ENCODE results near the gene HS2ST1. TPM values are rescaled to one million over a fixed set of nuclear protein-coding genes. Genes with fewer than 3 reads are reported as not detected.

HS2ST1 gene
- total RNA-seq, 4 donors from 2014 or later, result 11.7 to 25.3 (median 16.9) TPM

DNA sequence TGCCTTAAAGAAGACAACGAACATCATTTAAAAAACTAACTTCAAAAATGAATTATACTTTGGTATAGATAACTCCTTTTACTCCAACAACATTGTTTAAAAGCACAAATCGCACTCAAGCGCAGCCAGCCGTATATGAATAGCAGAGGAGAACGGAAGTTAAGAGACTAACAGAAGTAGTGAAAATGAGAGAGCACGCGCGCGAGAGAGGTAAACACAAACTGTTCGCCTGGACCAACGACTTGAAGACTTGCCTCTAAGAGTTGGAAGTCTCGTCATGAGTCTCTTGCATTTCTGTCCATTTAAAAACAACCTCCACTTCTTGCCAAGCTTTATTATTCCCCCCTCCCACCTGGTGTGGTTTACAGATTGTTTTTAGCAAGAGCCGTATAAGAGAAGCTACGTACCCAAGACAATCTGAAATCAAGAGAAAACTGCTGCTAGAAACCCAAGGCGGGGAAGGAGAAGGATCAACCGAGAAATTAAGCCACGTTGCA is 988 bp upstream of the HS2ST1 start:
- ATAC-seq (ENCODE audit: low FRiP score), result no peak
- TF ChIP-seq, protein P1, sequence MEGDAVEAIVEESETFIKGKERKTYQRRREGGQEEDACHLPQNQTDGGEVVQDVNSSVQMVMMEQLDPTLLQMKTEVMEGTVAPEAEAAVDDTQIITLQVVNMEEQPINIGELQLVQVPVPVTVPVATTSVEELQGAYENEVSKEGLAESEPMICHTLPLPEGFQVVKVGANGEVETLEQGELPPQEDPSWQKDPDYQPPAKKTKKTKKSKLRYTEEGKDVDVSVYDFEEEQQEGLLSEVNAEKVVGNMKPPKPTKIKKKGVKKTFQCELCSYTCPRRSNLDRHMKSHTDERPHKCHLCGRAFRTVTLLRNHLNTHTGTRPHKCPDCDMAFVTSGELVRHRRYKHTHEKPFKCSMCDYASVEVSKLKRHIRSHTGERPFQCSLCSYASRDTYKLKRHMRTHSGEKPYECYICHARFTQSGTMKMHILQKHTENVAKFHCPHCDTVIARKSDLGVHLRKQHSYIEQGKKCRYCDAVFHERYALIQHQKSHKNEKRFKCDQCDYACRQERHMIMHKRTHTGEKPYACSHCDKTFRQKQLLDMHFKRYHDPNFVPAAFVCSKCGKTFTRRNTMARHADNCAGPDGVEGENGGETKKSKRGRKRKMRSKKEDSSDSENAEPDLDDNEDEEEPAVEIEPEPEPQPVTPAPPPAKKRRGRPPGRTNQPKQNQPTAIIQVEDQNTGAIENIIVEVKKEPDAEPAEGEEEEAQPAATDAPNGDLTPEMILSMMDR (IDR thresholded peaks at IDR 0.05), result no peak
- no peak for DNase-seq (ENCODE audit: low spot score)

DNA sequence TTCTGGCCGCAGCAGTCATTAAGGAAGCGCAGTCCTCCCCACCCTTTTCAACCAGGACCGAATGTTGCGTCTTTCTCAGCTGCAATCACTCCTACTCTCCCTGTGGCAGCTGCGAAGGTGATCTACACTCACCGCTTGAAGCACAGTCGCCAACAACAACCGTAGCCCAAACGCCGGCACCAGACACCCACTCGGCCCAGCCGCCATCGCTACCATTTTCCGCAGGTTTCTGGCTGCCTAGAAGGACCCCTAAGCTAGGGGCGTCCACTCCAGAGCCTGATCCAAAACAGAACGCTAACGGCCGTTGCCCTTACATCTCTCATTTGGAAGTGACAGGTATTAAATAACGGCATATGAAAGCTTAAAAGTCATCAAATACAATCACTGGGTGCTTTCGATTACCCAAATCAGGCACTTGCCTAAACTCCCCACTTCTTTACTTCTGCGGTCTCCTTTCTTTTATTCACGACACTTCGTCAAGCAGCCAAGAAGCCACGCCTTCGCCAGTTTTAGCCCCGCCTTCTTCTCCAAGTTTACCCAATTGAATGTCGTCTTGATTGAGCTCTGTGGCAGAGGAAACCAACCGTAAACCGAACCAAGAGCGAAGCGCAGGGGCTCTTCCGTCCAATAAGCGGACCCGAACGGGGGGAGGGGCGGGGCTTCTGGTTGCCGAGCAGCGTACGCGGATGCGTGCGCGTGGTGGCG is 387 bp upstream of the HS2ST1 start, which contains the start of gene SELENOF:
Gene SELENOF (minus strand): TSS at position 231 of the 705 bp plus-strand sequence. CDS start 15 bp downstream, at position 216.
- DNase-seq (ENCODE audit: low spot score), result peak; percentile 96
- TF ChIP-seq, protein P1 (IDR thresholded peaks at IDR 0.05), result no peak
- peak; percentile 96 for ATAC-seq (ENCODE audit: low FRiP score)

DNA sequence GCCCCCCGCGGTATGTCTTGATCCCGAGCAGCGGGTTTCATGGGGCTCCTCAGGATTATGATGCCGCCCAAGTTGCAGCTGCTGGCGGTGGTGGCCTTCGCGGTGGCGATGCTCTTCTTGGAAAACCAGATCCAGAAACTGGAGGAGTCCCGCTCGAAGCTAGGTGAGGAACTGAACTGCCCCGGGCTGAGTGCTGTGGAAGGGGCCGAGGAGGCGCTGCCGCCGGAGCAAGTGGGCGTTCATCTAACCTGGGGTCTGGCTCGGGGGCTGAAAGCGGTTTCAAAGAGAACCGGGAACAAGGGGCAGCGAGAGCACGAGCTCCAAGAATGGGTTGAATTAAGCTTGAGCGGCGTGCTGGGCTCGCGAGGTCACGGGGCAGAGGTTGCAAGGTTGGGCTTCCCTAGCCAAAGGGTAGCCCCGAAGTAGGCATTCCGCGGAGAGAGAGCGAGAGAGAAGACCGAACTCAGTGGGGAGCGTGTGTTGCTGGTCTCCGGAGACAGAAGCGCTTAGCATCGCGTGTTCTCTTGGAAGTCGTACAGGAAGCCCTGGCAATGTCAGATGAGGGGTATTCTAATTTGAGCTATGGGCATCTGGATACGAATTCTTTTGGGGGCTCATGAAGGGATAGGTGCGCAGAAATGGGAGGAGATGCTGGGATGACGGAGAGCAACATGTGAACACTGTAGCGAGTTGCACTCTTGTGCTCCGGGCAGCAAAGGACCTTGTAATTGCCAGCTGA is 732 bp downstream of the HS2ST1 start:
- TF ChIP-seq, protein P1 (IDR thresholded peaks at IDR 0.05), result no peak
- peak; percentile 24 for DNase-seq (ENCODE audit: low spot score)

DNA sequence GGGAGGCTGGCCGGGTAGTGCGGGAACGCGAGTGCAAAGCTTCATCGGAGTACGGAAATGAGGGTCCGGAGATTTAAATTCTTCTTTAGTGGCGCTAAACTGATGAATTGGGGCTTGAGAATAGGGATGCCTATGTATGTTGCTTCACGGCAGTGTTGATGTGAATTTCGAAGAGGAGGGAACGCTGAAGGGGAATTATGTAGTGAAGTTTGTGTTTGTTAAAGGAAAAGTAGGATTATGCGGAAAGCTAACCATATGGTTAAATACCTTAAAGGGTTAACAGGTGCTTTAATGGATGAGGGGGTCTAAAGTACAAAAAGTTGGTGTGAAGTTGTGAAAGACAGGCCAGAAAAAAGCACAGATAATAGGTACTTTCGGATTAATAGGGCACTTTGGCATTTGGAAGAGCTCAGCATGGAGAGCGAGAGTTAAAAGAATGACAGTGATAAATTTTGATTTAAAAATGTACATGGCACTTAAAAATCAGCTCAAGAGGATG is 1.4 kb downstream of the HS2ST1 start:
- TF ChIP-seq, protein P1 (IDR thresholded peaks at IDR 0.05), result no peak

More for the DNA sequence above, 732 bp downstream of the HS2ST1 start:
- peak; percentile 9 for ATAC-seq (ENCODE audit: low FRiP score)

DNA sequence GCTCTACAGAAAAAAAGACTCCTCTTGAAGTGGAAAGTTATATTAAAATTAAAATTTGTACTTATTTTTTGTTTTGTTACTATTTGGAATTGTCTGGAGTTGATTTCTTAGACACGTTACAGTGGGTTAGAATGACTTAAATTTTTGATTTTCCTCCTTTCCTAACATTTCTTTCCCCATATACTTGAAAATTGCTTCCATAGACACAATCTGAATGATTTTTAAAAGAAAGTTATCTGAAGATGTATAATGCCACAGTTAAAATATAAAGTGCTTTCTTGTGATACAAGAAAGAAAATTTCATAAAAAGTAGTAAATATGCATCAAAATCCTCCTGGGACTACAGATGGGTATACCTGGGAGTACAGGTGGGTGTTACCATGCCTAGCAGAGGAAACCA is 2.3 kb downstream of the HS2ST1 start:
- no peak for ATAC-seq (ENCODE audit: low FRiP score)
- TF ChIP-seq, protein P1 (IDR thresholded peaks at IDR 0.05), result no peak
- no peak for DNase-seq (ENCODE audit: low spot score)

More for the DNA sequence above, 1.4 kb downstream of the HS2ST1 start:
- no peak for ATAC-seq (ENCODE audit: low FRiP score)
- no peak for DNase-seq (ENCODE audit: low spot score)

DNA sequence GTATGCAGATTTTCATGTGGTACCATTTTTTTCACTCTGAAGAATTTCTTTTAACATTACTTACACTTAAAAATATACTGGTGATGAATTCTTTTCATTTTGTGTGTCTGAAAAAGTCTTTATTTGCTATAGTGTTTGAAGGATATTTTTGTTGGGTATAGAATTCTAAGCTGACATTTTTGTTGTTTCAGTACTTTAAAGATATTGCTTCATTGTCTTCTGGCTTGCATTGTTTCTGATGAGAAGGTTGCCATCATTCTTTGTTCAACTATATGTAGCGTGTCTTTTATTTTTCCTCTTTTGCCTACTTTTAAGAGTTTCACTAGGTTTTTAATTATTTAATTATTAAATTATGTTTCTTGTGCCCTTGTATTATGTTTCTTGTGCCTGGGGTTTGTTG is 8.0 kb downstream of the HS2ST1 start:
- TF ChIP-seq, protein P1 (IDR thresholded peaks at IDR 0.05), result no peak
- ATAC-seq (ENCODE audit: low FRiP score) (no peak), DNase-seq (ENCODE audit: low spot score) (no peak)
